ENCODE results near the gene PRRC2C.

DNA sequence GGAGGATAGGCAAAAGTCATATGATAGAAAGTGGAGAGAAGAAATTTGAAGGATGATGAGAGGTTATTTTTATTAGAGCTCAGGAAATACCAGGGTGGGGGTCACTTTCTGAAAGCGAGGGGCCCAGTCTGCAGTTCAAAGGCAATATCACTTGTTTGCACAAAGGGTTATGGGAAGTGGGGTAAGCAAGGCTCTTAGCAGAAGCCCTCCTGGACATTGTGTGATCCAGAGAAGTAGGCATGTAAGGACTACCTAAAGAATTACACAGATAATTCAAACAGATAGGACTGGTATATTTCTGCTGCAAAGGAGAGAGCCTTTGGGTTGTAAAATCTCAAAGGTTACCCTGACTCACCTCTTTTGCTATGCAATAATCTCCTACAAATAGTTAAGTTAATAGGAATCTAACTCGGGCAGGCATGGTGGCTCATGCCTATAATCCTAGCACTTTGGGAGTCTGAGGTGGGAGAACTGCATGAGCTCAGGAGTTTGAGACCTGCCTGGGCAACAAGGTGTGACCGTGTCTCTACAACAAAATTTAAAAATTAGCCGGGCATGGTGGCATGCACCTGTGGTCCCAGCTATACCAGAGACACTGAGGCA, 25.2 kb upstream of the PRRC2C start:
- TF ChIP-seq, protein P1, sequence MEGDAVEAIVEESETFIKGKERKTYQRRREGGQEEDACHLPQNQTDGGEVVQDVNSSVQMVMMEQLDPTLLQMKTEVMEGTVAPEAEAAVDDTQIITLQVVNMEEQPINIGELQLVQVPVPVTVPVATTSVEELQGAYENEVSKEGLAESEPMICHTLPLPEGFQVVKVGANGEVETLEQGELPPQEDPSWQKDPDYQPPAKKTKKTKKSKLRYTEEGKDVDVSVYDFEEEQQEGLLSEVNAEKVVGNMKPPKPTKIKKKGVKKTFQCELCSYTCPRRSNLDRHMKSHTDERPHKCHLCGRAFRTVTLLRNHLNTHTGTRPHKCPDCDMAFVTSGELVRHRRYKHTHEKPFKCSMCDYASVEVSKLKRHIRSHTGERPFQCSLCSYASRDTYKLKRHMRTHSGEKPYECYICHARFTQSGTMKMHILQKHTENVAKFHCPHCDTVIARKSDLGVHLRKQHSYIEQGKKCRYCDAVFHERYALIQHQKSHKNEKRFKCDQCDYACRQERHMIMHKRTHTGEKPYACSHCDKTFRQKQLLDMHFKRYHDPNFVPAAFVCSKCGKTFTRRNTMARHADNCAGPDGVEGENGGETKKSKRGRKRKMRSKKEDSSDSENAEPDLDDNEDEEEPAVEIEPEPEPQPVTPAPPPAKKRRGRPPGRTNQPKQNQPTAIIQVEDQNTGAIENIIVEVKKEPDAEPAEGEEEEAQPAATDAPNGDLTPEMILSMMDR (conservative IDR thresholded peaks at IDR 0.05; ENCODE audit: low read depth in 2 of 2), result no peak
- no peak for TF ChIP-seq EZH2 (IDR thresholded peaks at IDR 0.05; ENCODE audit: low read depth, unreplicated experiment)
- TF ChIP-seq, protein P2, sequence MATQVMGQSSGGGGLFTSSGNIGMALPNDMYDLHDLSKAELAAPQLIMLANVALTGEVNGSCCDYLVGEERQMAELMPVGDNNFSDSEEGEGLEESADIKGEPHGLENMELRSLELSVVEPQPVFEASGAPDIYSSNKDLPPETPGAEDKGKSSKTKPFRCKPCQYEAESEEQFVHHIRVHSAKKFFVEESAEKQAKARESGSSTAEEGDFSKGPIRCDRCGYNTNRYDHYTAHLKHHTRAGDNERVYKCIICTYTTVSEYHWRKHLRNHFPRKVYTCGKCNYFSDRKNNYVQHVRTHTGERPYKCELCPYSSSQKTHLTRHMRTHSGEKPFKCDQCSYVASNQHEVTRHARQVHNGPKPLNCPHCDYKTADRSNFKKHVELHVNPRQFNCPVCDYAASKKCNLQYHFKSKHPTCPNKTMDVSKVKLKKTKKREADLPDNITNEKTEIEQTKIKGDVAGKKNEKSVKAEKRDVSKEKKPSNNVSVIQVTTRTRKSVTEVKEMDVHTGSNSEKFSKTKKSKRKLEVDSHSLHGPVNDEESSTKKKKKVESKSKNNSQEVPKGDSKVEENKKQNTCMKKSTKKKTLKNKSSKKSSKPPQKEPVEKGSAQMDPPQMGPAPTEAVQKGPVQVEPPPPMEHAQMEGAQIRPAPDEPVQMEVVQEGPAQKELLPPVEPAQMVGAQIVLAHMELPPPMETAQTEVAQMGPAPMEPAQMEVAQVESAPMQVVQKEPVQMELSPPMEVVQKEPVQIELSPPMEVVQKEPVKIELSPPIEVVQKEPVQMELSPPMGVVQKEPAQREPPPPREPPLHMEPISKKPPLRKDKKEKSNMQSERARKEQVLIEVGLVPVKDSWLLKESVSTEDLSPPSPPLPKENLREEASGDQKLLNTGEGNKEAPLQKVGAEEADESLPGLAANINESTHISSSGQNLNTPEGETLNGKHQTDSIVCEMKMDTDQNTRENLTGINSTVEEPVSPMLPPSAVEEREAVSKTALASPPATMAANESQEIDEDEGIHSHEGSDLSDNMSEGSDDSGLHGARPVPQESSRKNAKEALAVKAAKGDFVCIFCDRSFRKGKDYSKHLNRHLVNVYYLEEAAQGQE (IDR thresholded peaks at IDR 0.05; ENCODE audit: unreplicated experiment), result no peak
- no peak for TF ChIP-seq CREB1 (CRISPR knock-in tag; IDR thresholded peaks at IDR 0.05; ENCODE audit: low read depth)
- no peak for TF ChIP-seq POLR2AphosphoS5 (IDR thresholded peaks at IDR 0.05; ENCODE audit: low read depth)
